Right lobe of liver (tissue), 4 donors: Measurements from ENCODE around the gene SBSN.

Experiments
- POLR2A ChIP-seq: fragments of 450-650 bp; IDR thresholded peaks from one replicate; pipeline ENCODE4 v1.6.1; 2017; ENCODE audit warnings: antibody characterized with exemption, mild to moderate bottlenecking
- TF ChIP-seq, protein P1 (sequence below), 4 donors: fragments of 200-600 bp in 3 of 4; fragments of 450-650 bp in 1 of 4; IDR thresholded peaks; one replicate each; pipeline versions ENCODE4 v1.5.1 to v1.8.0; 2016 to 2022; ENCODE audit warnings: antibody characterized with exemption in 4 of 4, mild to moderate bottlenecking in 2 of 4
- donor health status: DM: no; HTN: no; CAD: no.
- donor health status: DM: no; HTN: no; CAD: no.
- donor health status: DM: no; HTN: yes; CAD: no.

DNA sequence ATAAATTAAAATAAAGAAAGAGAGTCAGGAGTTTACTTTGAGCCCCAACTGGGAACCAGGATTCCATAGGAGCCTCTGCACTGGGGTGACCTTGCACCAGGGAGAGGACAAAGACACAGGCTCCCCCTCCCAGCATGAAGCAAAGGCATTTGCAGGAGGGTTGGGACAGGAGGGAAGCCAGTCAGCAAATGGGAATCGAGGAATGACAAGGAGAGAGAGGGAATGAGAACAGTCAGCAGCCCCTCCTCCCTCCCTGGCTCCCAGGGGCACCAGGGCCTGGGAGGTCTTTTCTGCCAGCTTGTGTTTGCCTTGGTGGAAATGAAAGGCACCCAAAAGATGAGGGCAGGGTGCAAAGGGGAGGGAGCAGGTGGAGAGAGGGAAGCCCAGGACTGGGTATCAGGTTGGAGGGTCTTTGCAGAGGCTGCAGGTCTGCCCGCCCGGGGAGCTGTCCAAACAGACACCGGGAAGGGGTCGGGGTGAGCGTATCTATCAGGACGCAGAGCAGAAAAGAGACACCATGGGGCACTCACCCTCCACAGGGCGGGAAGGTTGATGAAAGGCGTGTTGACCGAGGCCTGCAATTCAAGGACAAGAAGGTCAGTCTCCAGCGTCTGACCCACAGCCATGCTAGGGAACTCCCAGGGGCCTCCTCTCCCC is 3.8 kb downstream of the SBSN start:
- TF ChIP-seq, protein P1, sequence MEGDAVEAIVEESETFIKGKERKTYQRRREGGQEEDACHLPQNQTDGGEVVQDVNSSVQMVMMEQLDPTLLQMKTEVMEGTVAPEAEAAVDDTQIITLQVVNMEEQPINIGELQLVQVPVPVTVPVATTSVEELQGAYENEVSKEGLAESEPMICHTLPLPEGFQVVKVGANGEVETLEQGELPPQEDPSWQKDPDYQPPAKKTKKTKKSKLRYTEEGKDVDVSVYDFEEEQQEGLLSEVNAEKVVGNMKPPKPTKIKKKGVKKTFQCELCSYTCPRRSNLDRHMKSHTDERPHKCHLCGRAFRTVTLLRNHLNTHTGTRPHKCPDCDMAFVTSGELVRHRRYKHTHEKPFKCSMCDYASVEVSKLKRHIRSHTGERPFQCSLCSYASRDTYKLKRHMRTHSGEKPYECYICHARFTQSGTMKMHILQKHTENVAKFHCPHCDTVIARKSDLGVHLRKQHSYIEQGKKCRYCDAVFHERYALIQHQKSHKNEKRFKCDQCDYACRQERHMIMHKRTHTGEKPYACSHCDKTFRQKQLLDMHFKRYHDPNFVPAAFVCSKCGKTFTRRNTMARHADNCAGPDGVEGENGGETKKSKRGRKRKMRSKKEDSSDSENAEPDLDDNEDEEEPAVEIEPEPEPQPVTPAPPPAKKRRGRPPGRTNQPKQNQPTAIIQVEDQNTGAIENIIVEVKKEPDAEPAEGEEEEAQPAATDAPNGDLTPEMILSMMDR (IDR thresholded peaks at IDR 0.05) = no peak
- TF ChIP-seq POLR2A = no peak
